ENCODE results near the gene WRAP53.
A peak's percentile ranks its signal among the peaks of the same experiment; 100 is the strongest.

The WRAP53 gene

GRCh38 chr17:7677388-7678067 is 10.7 kb upstream of the WRAP53 start:
- no peak for DNase-seq
- intact Hi-C loops (cut with DNase I) = no loop called here

GRCh38 chr17:7684851-7685532 is 3.3 kb upstream of the WRAP53 start:
- intact Hi-C loops (cut with DNase I) = loop anchor here (5.0 kb wide), 2 partner anchors 113 to 283 kb away; partner anchors contain the start of gene TMEM256
- DNase-seq = no peak

- intact Hi-C loops (cut with DNase I) = loop anchor here (2.0 to 5.0 kb wide), 3 partner anchors 71 to 283 kb away; partner anchors contain the start of genes FXR2 and TMEM256
- peak; percentile 89 to 99 (median 94) for DNase-seq
Measured at GRCh38 chr17:7685533-7686221, 2.6 kb upstream of the WRAP53 start.

- DNase-seq = peak; percentile 65 to 96 (median 78)
- intact Hi-C loops (cut with DNase I) = loop anchor here (2.0 to 5.0 kb wide), 3 partner anchors 72 to 284 kb away; partner anchors contain the start of genes FXR2 and TMEM256
Measured at GRCh38 chr17:7686222-7687071, 1.8 kb upstream of the WRAP53 start.

- DNase-seq = peak; percentile 84 to 97 (median 90)
- intact Hi-C loops (cut with DNase I) = loop anchor here (2.0 to 5.0 kb wide), 3 partner anchors 72 to 285 kb away; partner anchors contain the start of genes FXR2 and TMEM256
Measured at GRCh38 chr17:7687072-7687907, 987 bp upstream of the WRAP53 start, which contains the start of gene TP53. TSS of gene TP53 (minus strand) at chr17:7687490. CDS start at chr17:7676594, 10,896 bp downstream.

- intact Hi-C loops (cut with DNase I) = loop anchor here (2.0 to 5.0 kb wide), 3 partner anchors 54 to 287 kb away; partner anchors contain the start of gene TMEM256
- peak in 1 of 10 donors; percentile 78 for DNase-seq
Measured at GRCh38 chr17:7688808-7689316, 585 bp downstream of the WRAP53 start.

GRCh38 chr17:7695586-7695985 is 7.3 kb downstream of the WRAP53 start:
- intact Hi-C loops (cut with DNase I) = no loop called here
- no peak for DNase-seq

- intact Hi-C loops (cut with DNase I) = no loop called here
Measured at GRCh38 chr17:7697828-7698588, 9.7 kb downstream of the WRAP53 start.

GRCh38 chr17:7700510-7700909 is 12.2 kb downstream of the WRAP53 start:
- peak in 1 of 10 donors; percentile 14 for DNase-seq

More at GRCh38 chr17:7697828-7698588, 9.7 kb downstream of the WRAP53 start:
- DNase-seq = no peak

GRCh38 chr17:7701681-7702080 is 13.4 kb downstream of the WRAP53 start:
- intact Hi-C loops (cut with DNase I) = no loop called here
- peak in 2 of 10 donors; percentile 35 to 54 for DNase-seq

More at GRCh38 chr17:7700510-7700909, 12.2 kb downstream of the WRAP53 start:
- intact Hi-C loops (cut with DNase I) = no loop called here

- intact Hi-C loops (cut with DNase I) = no loop called here
- peak in 2 of 10 donors; percentile 56 to 68 for DNase-seq
Measured at GRCh38 chr17:7702776-7703175, 14.5 kb downstream of the WRAP53 start.

GRCh38 chr17:7703584-7704479 is 15.6 kb downstream of the WRAP53 start:
- intact Hi-C loops (cut with DNase I) = no loop called here

GRCh38 chr17:7704601-7705268 is 16.5 kb downstream of the WRAP53 start, which contains the start of gene EFNB3:
TSS of gene EFNB3 (plus strand) at chr17:7705202. CDS start at chr17:7705599, 397 bp downstream.
- DNase-seq = peak in 7 of 10 donors; percentile 54 to 93 (median 66)
- intact Hi-C loops (cut with DNase I) = no loop called here

More at GRCh38 chr17:7703584-7704479, 15.6 kb downstream of the WRAP53 start:
- peak in 8 of 10 donors; percentile 50 to 95 (median 76) for DNase-seq

- DNase-seq = peak in 2 of 10 donors; percentile 78 to 83
- intact Hi-C loops (cut with DNase I) = no loop called here
Measured at GRCh38 chr17:7705269-7706255, 17.3 kb downstream of the WRAP53 start.
